Neural progenitor cell (in vitro differentiated cells): Measurements from ENCODE around the gene ALDH5A1. TPM values are rescaled to one million over a fixed set of nuclear protein-coding genes. Genes with fewer than 3 reads are reported as not detected.

Source experiments
- DNase-seq: peaks from one replicate; pipeline ENCODE4 v3.0.0-alpha.2; 2016; ENCODE audit warnings: low spot score
- H2AFZ ChIP-seq: fragments of 200-600 bp; sonication (generic); replicated peaks from 2 replicates; pipeline ENCODE4 v1.6.1; 2016; ENCODE audit warnings: antibody characterized with exemption
- H3F3A ChIP-seq: fragments of 200-600 bp; sonication (generic); 2 replicates; pipeline ENCODE4 v1.6.1; 2016; ENCODE audit warnings: antibody characterized with exemption, low read depth
- H3K27ac ChIP-seq: fragments of 200-600 bp; sonication (generic); 2 replicates; pipeline ENCODE4 v1.5.1; 2016; ENCODE audit warnings: mild to moderate bottlenecking
- H3K27me3 ChIP-seq: fragments of 200-600 bp; sonication (generic); 2 replicates; pipeline ENCODE4 v1.6.1; 2016; ENCODE audit warnings: mild to moderate bottlenecking, moderate library complexity
- H3K36me3 ChIP-seq: fragments of 200-600 bp; sonication (generic); 2 replicates; pipeline ENCODE4 v1.5.1; 2016
- H3K4me1 ChIP-seq: fragments of 200-600 bp; sonication (generic); 2 replicates; pipeline ENCODE4 v1.6.1; 2016; ENCODE audit warnings: mixed run types
- H3K4me2 ChIP-seq: fragments of 200-600 bp; sonication (generic); 2 replicates; pipeline ENCODE4 v1.6.1; 2016
- H3K4me3 ChIP-seq: fragments of 200-600 bp; sonication (generic); 2 replicates; pipeline ENCODE4 v1.5.1; 2016
- H3K79me2 ChIP-seq: fragments of 200-600 bp; sonication (generic); 2 replicates; pipeline ENCODE4 v1.6.1; 2016; ENCODE audit warnings: low read depth
- H3K9ac ChIP-seq: fragments of 200-600 bp; sonication (generic); 2 replicates; pipeline ENCODE4 v1.6.1; 2016
- H3K9me3 ChIP-seq: fragments of 200-600 bp; sonication (generic); 2 replicates; pipeline ENCODE4 v1.5.1; 2016; ENCODE audit warnings: low read depth
- H4K20me1 ChIP-seq: fragments of 200-600 bp; sonication (generic); 2 replicates; pipeline ENCODE4 v1.6.1; 2016; ENCODE audit warnings: low read depth
- H3K27ac Mint-ChIP-seq: 3 replicates; pipeline ENCODE4 v1.8.0; 2021; ENCODE audit warnings: mixed read lengths
- H3K27me3 Mint-ChIP-seq: 2 replicates; pipeline ENCODE4 v1.8.0; 2022; ENCODE audit warnings: low read depth, mild to moderate bottlenecking, inconsistent platforms, moderate library complexity, mixed read lengths; ENCODE audit not compliant: insufficient read depth
- H3K36me3 Mint-ChIP-seq: 3 replicates; pipeline ENCODE4 v1.8.0; 2021; ENCODE audit warnings: mixed read lengths
- H3K4me1 Mint-ChIP-seq: 3 replicates; pipeline ENCODE4 v1.8.0; 2021; ENCODE audit warnings: mixed read lengths
- H3K4me3 Mint-ChIP-seq: 3 replicates; pipeline ENCODE4 v1.8.0; 2021; ENCODE audit warnings: mild to moderate bottlenecking, moderate library complexity, mixed read lengths
- H3K9me3 Mint-ChIP-seq: 3 replicates; pipeline ENCODE4 v1.8.0; 2020; ENCODE audit warnings: mixed read lengths
- EZH2 ChIP-seq: fragments of 200-600 bp; sonication (generic); IDR thresholded peaks from 2 replicates; pipeline ENCODE4 v1.6.1; 2017; ENCODE audit warnings: antibody characterized with exemption, mild to moderate bottlenecking, moderate library complexity
- EZH2phosphoT487 ChIP-seq: fragments of 200-600 bp; sonication (generic); IDR thresholded peaks from 2 replicates; pipeline ENCODE4 v1.6.1; 2017; ENCODE audit warnings: antibody characterized with exemption
- total RNA-seq: library from RNA; depleted of rRNA; stranded (reverse); fragments of >200 nt; gene quantifications from 2 replicates; pipeline ENCODE4 v1.2.3, GENCODE V29; 2015; ENCODE audit warnings: low replicate concordance
- TF ChIP-seq, protein P1 (sequence below): fragments of 200-600 bp; sonication (generic); IDR thresholded peaks from 2 replicates; pipeline ENCODE4 v1.5.1; 2017; ENCODE audit warnings: antibody characterized with exemption, mild to moderate bottlenecking

Gene ALDH5A1
- total RNA-seq, 1 donor from 2014 or later, result 10.8 TPM

DNA sequence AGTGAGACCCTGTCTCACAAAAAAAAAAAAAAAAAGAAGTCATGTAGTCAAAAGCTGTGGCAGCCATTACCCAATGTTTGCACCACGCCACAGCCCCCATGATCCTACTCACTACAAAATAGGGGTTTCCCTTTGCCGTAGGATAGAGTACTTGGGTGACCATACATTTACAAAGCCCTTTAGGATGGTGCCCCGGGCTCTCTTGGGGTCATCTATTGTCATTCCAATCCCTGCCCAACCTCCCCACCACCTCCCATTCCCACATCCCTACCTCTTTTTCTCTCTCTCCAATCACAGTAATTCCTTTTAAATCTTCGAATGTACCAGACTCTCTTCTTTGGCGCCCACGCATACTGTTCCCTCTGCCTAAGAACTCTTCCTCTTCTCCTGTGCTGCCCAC is 76.6 kb downstream of the ALDH5A1 start:
- Histone ChIP-seq H3K27ac (no peak overlapping the region), H4K20me1 (no peaks in the 10 kb centered on the region), H3K9me3 (no peaks in the 10 kb centered on the region), H3K27me3 (no peaks in the 10 kb centered on the region), H3K4me3 (no peak overlapping the region), H3K79me2 (no peaks in the 10 kb centered on the region), H3K4me2 (no peak overlapping the region), H3K36me3 (no peaks in the 10 kb centered on the region), H3F3A (no peaks in the 10 kb centered on the region), H2AFZ (no peak overlapping the region), H3K9ac (no peak overlapping the region), H3K4me1 (no peaks in the 10 kb centered on the region)
- Mint-ChIP-seq H3K36me3 (no peaks in the 10 kb centered on the region), H3K4me1 (no peaks in the 10 kb centered on the region), H3K27ac (no peak overlapping the region), H3K9me3 (no peaks in the 10 kb centered on the region), H3K4me3 (no peak overlapping the region), H3K27me3 (no peaks in the 10 kb centered on the region)
- no peak for TF ChIP-seq EZH2phosphoT487
- TF ChIP-seq, protein P1, sequence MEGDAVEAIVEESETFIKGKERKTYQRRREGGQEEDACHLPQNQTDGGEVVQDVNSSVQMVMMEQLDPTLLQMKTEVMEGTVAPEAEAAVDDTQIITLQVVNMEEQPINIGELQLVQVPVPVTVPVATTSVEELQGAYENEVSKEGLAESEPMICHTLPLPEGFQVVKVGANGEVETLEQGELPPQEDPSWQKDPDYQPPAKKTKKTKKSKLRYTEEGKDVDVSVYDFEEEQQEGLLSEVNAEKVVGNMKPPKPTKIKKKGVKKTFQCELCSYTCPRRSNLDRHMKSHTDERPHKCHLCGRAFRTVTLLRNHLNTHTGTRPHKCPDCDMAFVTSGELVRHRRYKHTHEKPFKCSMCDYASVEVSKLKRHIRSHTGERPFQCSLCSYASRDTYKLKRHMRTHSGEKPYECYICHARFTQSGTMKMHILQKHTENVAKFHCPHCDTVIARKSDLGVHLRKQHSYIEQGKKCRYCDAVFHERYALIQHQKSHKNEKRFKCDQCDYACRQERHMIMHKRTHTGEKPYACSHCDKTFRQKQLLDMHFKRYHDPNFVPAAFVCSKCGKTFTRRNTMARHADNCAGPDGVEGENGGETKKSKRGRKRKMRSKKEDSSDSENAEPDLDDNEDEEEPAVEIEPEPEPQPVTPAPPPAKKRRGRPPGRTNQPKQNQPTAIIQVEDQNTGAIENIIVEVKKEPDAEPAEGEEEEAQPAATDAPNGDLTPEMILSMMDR, result no peak
- no peak for TF ChIP-seq EZH2
- DNase-seq, result no peak

DNA sequence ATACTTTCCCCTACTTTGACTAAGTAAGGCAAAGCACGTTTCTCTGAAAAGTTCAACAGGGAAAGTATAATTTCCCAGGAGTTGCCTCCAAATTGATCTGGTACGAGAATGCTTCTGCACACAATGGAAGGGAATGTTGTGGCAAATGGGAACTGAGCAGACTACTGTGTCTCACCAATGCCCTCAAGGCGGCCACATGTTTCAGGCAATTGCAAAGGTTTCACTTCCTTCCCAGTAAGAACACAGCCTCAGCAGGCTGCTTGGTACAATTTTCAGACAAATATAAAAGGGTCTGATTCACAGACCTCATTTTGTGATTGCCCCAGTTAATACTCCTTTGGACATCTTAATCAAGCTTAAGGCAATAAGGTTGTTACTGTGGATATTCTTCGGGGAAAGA is 80.0 kb downstream of the ALDH5A1 start:
- no peak for DNase-seq
- Histone ChIP-seq H3K4me3 (no peak overlapping the region), H3K36me3 (no peaks in the 10 kb centered on the region), H2AFZ (peak overlapping the region; percentile 40), H3K4me1 (no peaks in the 10 kb centered on the region), H3K9me3 (no peaks in the 10 kb centered on the region), H3K79me2 (no peaks in the 10 kb centered on the region), H4K20me1 (no peaks in the 10 kb centered on the region), H3F3A (no peaks in the 10 kb centered on the region), H3K4me2 (no peak overlapping the region), H3K27me3 (no peaks in the 10 kb centered on the region), H3K9ac (no peak overlapping the region), H3K27ac (no peak overlapping the region)
- Mint-ChIP-seq H3K27ac (no peak overlapping the region), H3K9me3 (no peaks in the 10 kb centered on the region), H3K36me3 (no peaks in the 10 kb centered on the region), H3K4me1 (no peaks in the 10 kb centered on the region), H3K27me3 (no peaks in the 10 kb centered on the region), H3K4me3 (no peak overlapping the region)
- TF ChIP-seq, protein P1, result no peak
- TF ChIP-seq EZH2, result no peak
- TF ChIP-seq EZH2phosphoT487, result no peak

DNA sequence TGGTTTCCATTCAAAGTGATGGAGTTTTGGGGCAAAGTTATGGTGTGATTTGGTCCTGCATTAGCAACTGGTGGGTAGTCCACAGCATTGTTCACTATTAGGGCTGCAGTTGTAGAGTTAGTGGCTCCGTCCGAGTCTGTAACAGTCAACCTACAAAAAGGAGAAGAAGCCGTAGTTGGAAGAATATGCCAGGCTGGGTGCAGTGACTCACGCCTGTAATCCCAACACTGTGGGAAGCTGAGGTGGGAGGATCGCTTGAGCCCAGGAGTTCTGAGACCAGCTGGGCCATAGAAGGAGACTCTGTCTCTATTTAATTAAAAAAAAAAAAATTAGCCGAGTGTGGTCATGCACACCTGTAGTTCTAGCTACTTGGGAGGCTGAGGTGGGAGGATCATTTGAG is 81.7 kb downstream of the ALDH5A1 start:
- Mint-ChIP-seq H3K9me3 (no peaks in the 10 kb centered on the region), H3K27ac (no peak overlapping the region), H3K4me1 (no peaks in the 10 kb centered on the region), H3K27me3 (no peaks in the 10 kb centered on the region), H3K4me3 (no peak overlapping the region), H3K36me3 (no peaks in the 10 kb centered on the region)
- H3F3A ChIP-seq, result no peaks in the 10 kb centered on the region
- TF ChIP-seq EZH2phosphoT487 (no peak), EZH2 (no peak)
- H3K4me2 ChIP-seq, result no peak overlapping the region
- no peak overlapping the region for H2AFZ ChIP-seq
- H3K36me3 ChIP-seq, result no peaks in the 10 kb centered on the region
- H3K79me2 ChIP-seq, result no peaks in the 10 kb centered on the region
- H4K20me1 ChIP-seq, result no peaks in the 10 kb centered on the region
- no peak overlapping the region for H3K4me3 ChIP-seq
- no peak overlapping the region for H3K9ac ChIP-seq
- H3K9me3 ChIP-seq, result no peaks in the 10 kb centered on the region
- no peak overlapping the region for H3K27ac ChIP-seq
- H3K27me3 ChIP-seq, result no peaks in the 10 kb centered on the region
- no peak for DNase-seq
- no peaks in the 10 kb centered on the region for H3K4me1 ChIP-seq

DNA sequence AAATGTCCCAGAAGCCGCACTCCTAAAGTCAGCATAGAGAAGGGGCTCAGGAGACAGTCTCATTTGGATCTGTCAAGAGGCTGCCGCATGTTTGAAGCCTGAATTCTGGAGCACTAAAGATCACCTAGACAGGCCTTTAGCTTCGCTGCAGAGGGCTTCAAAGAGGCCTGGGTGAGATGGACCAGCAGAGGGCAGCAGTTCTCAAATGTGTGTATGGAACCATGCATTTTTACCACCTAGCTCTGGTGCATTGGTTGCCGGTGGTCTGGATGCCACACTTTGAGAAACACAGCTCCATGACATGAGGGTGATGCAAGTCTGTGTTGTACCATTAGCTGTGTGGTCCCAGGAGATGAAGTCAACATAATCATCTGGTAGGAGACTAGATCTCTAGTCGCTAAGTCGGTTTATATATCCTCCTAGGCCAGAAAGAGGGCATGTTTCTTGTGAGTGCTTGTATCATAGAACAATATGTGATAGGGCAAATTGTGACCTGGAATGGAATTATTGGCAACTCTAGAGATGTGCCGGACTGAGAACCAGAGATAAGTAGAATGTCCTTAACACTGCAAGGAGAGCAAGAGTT is 86.4 kb downstream of the ALDH5A1 start:
- Histone ChIP-seq H3K4me1 (no peaks in the 10 kb centered on the region), H3K27ac (no peak overlapping the region), H3F3A (no peaks in the 10 kb centered on the region), H3K9me3 (no peaks in the 10 kb centered on the region), H4K20me1 (no peaks in the 10 kb centered on the region), H2AFZ (no peak overlapping the region), H3K36me3 (no peaks in the 10 kb centered on the region), H3K4me3 (no peak overlapping the region), H3K9ac (no peak overlapping the region), H3K4me2 (no peak overlapping the region), H3K27me3 (no peaks in the 10 kb centered on the region), H3K79me2 (no peaks in the 10 kb centered on the region)
- H3K27ac Mint-ChIP-seq, result no peak overlapping the region
- H3K4me1 Mint-ChIP-seq, result peaks cover 7% of the 10 kb centered on the region
- H3K27me3 Mint-ChIP-seq, result no peaks in the 10 kb centered on the region
- H3K9me3 Mint-ChIP-seq, result no peaks in the 10 kb centered on the region
- no peak overlapping the region for H3K4me3 Mint-ChIP-seq
- DNase-seq, result peak; percentile 85
- H3K36me3 Mint-ChIP-seq, result no peaks in the 10 kb centered on the region
- TF ChIP-seq EZH2, result no peak
- no peak for TF ChIP-seq EZH2phosphoT487
- TF ChIP-seq, protein P1, result peak; percentile 86
